ENCODE measurements around the gene TBC1D7.

TBC1D7 gene

GRCh38 chr6:13355999-13356785 lies 27.9 kb upstream of the TBC1D7 start:
- TF ChIP-seq, protein P1, sequence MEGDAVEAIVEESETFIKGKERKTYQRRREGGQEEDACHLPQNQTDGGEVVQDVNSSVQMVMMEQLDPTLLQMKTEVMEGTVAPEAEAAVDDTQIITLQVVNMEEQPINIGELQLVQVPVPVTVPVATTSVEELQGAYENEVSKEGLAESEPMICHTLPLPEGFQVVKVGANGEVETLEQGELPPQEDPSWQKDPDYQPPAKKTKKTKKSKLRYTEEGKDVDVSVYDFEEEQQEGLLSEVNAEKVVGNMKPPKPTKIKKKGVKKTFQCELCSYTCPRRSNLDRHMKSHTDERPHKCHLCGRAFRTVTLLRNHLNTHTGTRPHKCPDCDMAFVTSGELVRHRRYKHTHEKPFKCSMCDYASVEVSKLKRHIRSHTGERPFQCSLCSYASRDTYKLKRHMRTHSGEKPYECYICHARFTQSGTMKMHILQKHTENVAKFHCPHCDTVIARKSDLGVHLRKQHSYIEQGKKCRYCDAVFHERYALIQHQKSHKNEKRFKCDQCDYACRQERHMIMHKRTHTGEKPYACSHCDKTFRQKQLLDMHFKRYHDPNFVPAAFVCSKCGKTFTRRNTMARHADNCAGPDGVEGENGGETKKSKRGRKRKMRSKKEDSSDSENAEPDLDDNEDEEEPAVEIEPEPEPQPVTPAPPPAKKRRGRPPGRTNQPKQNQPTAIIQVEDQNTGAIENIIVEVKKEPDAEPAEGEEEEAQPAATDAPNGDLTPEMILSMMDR (IDR thresholded peaks at IDR 0.05; ENCODE audit: low read depth, low read length) = no peak
- no peak overlapping the region for H3K4me3 ChIP-seq (ENCODE audit: low read depth, low read length)

- H3K4me3 ChIP-seq (ENCODE audit: low read depth, low read length) = 0 out of 2 replicates have a peak overlapping the region, but pooled peaks have one; percentile 21
- TF ChIP-seq, protein P1 (IDR thresholded peaks at IDR 0.05; ENCODE audit: low read depth, low read length) = no peak
These were observed 27.0 kb upstream of the TBC1D7 start for GRCh38 chr6:13355043-13355945.

DNA sequence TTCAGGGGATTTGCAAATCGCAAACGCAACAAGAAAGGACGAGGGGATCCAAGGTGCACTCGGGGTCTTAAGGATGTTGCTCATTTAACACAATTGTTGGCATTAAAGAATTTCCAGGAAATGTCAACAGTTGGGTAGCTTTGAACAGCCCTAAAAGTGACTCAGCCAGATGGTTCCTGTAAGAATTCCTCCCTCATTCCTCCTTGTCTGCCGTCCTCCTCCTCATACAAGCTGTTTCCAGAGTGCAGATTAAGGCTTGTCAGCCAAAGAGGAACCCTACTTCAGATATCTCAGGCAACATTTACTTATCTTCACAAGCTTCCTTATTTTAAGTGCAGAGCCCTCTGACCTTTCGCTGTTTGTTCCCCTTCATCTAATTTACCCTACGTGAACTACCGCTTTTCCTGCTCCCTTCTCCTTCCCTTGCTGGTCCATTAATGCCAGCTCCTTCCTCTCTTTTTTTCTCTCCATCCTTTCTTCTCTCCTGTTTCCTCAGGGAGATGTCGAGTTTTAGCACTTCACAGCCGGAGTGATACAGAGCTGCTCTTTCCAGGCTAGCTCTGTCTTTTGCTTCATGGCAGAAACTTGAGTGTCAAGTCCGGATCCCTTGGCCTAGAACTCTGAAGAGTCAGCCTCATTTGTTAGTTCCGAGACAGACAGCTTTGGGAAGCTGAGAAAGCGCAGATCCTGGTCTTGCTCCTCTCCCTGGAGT lies 26.1 kb upstream of the TBC1D7 start:
- H3K4me3 ChIP-seq (ENCODE audit: low read depth, low read length) = no peak overlapping the region
- TF ChIP-seq, protein P1 (IDR thresholded peaks at IDR 0.05; ENCODE audit: low read depth, low read length) = no peak

DNA sequence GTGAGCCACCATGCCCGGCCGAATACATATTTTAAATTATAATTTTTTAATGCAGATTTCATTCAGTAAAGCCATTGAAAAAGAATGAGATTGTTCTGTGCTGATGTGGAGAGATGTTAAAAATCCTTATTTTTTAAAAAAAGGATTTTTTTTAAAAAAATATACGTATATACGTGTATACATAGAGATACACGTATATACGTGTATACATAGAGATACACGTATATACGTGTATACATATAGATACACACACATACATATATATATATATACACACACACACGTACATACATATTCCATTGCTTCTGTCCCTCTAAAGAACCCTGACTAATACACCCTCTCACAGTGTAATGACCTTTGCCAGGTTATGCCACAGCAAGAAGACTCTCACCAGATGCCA lies 23.8 kb upstream of the TBC1D7 start:
- H3K4me3 ChIP-seq (ENCODE audit: low read depth, low read length) = no peak overlapping the region
- TF ChIP-seq, protein P1 (IDR thresholded peaks at IDR 0.05; ENCODE audit: low read depth, low read length) = no peak

- TF ChIP-seq, protein P1 (IDR thresholded peaks at IDR 0.05; ENCODE audit: low read depth, low read length) = no peak
- H3K4me3 ChIP-seq (ENCODE audit: low read depth, low read length) = no peak overlapping the region
These were observed 22.9 kb upstream of the TBC1D7 start for GRCh38 chr6:13351271-13351670.

- TF ChIP-seq, protein P1 (IDR thresholded peaks at IDR 0.05; ENCODE audit: low read depth, low read length) = no peak
- no peak overlapping the region for H3K4me3 ChIP-seq (ENCODE audit: low read depth, low read length)
These were observed 21.6 kb upstream of the TBC1D7 start for GRCh38 chr6:13349811-13350506.

Measured in WI38 (cell line).